ENCODE data around the gene TREML2. TPM values are rescaled to one million over a fixed set of nuclear protein-coding genes. Genes with fewer than 3 reads are reported as not detected.
"Not testable (repeated sequence)": the region's sequence is repeated elsewhere in the genome, so short reads cannot be mapped to it uniquely, and the experiment has no call there.

Gene TREML2
- total RNA-seq, 1 experiment from 2014 or later, result not detected

DNA sequence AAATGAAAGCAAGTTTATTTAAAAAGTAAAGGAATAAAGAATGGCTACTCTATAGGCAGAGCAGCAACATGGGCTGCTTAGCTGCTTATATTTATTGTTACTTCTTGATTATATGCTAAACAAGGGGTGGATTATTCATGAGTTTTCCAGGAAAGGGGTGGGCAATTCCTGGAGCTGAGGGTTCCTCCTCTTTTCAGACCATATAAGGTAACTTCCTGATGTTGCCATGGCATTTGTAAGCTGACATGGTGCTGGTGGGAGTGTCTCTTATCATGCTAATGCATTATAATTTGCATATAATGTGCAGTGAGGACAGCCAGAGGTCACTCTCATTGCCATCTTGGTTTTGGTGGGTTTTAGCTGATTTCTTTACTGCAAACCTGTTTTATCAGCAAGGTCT is 11.9 kb downstream of the TREML2 start:
- H3K9me3 ChIP-seq, H3K27me3 ChIP-seq, H3K4me3 ChIP-seq, DNase-seq, H3K36me3 ChIP-seq: not testable (repeated sequence)

DNA sequence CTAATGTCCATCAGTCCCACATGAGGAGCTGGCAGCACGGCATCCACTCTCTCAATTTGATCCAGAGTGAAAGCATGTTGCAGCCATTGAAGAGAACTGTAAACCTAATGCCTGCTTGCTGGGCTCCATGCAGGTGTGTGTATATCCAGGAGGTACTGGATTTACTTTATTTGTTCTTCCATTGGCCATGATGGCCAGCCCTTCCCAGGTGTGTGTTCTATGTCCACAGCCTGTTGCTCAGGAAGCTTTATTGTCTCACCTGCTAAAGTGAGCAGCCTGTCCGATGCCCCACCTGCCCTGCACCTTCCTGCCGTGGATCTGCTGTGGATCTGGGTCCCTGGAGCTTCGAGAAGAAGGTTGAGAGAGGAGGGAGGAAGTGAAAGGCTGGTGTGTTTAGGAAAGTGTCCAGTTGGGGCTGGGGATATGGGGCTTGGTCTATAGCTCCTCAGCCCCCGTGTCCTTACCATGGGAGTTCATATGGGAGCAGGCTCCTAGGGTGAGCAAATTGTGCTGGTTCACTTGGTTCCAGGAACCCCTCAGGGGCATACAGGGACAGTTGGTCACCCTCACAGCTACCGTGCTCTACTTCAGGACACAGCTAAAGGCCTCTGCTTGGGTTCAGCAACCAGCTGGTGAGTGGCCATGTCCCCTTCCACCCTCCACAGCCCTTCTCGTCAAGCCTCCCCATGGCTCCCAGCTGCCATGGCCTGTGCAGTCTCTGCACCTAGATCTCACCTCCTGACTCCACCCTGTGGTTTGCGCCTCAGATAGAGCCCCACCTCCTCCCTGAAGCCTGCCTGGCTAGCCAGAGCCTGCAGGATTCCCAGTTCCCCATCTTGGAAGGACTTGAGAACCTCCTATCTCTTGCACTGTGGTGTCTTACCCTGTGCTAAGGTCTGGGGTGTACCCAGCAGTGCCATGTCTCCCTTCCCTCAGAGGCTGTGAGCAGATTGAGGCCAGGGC is 12.7 kb downstream of the TREML2 start:
- Histone ChIP-seq H3K9me3 (no peaks in the 10 kb centered on the region), H3K4me3 (no peak overlapping the region), H3K36me3 (no peaks in the 10 kb centered on the region), H3K27me3 (no peaks in the 10 kb centered on the region)
- DNase-seq, result no peak

DNA sequence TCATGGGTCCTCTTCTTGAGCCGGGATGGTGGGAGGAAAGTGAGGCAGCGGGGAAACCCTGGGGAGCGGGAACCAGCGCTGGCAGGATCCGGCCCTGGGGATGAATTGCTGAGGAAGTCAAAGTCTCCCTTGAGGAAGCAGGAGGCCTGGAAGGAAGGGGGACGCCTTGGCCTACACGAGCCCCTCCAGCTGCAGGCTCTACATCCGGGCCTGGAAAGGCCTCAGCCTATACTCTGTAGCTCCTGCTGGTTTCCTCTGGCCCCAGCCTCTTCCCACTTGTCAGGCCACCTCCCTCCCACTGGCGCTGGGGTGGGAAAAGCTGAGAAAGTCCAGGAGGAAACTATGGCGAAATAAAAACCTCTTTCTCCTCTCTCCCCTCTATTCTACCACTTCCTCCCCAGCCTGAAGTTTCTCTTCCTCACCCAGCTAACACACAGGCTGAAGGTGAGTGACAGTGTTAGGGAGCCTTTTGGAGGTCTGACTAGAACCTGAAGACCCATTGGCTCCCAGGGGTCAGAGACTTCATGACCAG is 14.9 kb downstream of the TREML2 start:
- no peak for DNase-seq
- H3K36me3 ChIP-seq, result no peaks in the 10 kb centered on the region
- H3K9me3 ChIP-seq, result no peaks in the 10 kb centered on the region
- H3K27me3 ChIP-seq, result no peaks in the 10 kb centered on the region
- H3K4me3 ChIP-seq, result no peak overlapping the region

DNA sequence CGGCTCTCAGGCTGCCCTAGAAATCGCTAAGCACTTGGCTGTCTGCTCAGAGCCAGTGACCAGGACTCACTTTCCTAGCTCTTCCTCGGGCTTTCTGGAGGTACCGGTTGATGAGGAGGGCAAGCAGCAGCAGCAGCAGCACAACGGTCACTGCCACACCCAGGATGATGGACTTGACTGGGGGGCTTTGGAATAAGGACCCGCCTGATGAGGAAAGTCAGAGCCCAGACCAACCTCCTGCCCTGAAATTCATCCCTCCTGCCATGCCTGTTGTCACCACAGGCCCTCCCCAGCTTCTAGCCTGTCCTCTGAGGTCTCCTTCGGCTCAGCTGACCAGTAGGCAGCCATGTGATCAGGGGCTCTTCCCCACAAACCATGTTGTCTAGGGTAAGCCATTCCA is 16.2 kb downstream of the TREML2 start:
- no peaks in the 10 kb centered on the region for H3K36me3 ChIP-seq
- H3K27me3 ChIP-seq, result no peaks in the 10 kb centered on the region
- no peak overlapping the region for H3K4me3 ChIP-seq
- no peaks in the 10 kb centered on the region for H3K9me3 ChIP-seq
- DNase-seq, result no peak

DNA sequence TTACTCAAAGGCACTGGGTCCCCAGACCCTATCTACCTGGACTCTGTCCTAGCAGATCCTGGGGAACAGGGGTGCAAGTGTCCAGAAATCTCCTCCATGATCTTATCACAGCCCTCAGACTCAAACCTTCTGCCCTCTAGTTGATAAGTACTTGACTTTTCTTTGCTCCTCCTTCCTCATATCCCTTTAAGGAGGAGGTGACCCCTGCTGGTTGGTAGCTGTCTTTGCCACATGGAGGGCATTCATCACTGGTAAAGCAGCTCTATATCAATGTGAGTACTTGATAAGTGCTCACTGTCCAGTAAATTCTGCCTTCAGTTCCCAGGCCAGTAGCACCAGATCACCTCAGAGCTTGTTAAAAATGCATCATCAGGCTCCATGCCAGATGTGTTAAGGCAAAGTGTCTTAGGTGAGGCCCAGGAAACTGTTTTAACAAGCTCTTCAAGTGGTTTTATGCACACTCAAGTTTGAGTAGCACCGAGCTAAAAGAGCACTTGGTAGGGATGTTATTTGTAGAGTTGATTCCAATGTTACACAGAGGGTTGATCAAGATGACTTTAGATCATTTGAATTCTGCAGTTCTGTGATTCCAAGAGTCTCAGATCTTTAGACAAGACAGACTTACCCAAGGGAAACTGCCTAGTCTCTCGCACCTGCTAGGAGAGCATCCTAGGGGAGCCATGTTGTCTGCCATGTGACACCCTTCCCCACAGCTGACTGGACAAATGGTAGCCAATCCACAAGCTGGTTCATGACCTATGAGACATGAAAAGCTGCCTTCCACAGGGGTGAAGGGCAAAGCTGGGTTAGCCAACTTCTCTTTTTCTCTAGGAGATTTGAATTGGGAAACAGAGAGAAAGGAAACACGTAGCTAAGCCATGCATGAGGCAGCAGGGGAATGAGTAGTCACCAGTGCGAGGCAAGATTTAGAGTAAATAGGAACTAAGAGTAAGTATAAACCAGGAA is 18.6 kb downstream of the TREML2 start:
- DNase-seq, result no peak
- H3K36me3 ChIP-seq, result no peaks in the 10 kb centered on the region
- no peaks in the 10 kb centered on the region for H3K27me3 ChIP-seq
- no peak overlapping the region for H3K4me3 ChIP-seq
- H3K9me3 ChIP-seq, result no peaks in the 10 kb centered on the region

DNA sequence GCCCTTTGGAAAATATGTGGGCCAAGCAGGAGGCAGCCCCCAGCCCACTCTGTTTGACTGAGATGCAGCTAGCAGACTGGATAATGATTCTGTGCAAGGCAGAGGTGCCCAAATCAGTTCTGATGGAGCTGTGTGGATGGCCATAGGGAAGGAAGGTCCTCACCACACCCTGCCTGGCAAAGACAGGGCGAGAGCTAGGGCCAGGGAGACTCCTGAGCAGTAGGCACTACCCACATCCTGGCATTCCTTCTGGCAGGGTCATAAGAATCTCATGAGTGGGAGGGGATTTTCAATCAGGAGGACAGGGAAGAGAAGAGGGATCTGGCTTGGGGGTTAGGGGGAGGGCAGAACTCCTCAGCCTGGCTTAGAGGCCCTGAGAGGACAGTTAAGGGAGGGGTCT is 19.4 kb downstream of the TREML2 start:
- no peaks in the 10 kb centered on the region for H3K36me3 ChIP-seq
- no peaks in the 10 kb centered on the region for H3K9me3 ChIP-seq
- no peaks in the 10 kb centered on the region for H3K27me3 ChIP-seq
- H3K4me3 ChIP-seq, result no peak overlapping the region
- no peak for DNase-seq

DNA sequence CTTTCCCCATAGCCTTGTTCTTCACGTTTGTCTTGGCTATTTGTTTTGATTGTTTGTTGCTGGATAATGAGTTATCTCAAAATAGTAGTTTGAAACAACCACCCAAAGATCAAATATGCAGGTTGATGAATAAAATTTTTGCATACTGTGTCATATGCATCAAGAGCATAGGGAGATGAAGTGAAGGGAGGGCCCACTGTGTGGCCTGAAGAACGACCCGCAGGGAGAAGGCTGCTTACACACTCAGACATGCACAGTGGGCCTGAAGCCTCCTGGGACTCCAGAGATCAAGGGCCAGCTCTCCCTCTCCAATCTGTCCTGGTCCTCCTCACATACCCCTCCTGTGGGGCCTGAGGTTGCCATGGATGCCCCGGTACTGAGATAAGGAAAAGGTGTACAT is 21.8 kb downstream of the TREML2 start:
- no peak overlapping the region for H3K4me3 ChIP-seq
- no peaks in the 10 kb centered on the region for H3K9me3 ChIP-seq
- no peak for DNase-seq
- H3K27me3 ChIP-seq, result no peaks in the 10 kb centered on the region
- no peaks in the 10 kb centered on the region for H3K36me3 ChIP-seq

DNA sequence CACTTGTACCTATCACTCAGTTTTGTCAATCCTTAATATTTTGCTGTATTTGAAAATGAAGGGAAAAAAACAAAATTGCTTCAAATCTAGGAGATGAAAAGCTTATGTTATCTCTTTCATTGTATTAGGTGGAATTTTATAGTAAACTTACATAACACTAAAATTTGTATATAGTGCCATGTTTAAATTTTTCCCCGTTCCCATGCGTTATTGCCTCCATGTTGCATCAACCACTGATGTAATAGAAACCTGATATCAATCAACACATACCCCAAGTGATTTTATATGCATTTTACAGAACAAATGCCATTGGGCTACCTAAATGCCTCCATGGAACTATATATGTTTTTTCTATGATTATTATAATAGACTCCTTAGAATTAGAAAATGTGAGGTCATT is 23.3 kb downstream of the TREML2 start:
- DNase-seq, result no peak
- H3K4me3 ChIP-seq, result no peak overlapping the region
- no peaks in the 10 kb centered on the region for H3K27me3 ChIP-seq
- H3K36me3 ChIP-seq, result no peaks in the 10 kb centered on the region
- H3K9me3 ChIP-seq, result no peaks in the 10 kb centered on the region

DNA sequence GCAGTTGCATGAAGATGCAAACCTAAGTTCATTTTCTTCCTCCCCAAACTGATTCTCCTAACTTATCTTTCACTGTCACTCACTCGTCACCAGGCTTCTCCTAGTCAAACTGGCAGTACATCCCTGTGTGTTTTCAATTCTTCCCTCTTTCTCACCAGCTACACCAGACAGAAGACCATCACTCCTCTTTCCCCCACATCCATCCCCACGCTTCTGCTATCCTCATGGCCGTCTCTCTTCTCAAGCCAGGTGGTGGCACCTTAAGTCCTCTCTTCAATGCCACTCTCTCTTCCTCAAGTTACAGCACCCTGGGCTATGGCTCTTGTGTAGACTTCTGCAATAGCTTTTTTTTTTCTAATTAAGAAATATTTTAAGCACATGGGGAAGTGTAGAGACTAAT is 23.7 kb downstream of the TREML2 start:
- no peaks in the 10 kb centered on the region for H3K9me3 ChIP-seq
- no peaks in the 10 kb centered on the region for H3K27me3 ChIP-seq
- no peaks in the 10 kb centered on the region for H3K36me3 ChIP-seq
- no peak overlapping the region for H3K4me3 ChIP-seq
- DNase-seq, result no peak

DNA sequence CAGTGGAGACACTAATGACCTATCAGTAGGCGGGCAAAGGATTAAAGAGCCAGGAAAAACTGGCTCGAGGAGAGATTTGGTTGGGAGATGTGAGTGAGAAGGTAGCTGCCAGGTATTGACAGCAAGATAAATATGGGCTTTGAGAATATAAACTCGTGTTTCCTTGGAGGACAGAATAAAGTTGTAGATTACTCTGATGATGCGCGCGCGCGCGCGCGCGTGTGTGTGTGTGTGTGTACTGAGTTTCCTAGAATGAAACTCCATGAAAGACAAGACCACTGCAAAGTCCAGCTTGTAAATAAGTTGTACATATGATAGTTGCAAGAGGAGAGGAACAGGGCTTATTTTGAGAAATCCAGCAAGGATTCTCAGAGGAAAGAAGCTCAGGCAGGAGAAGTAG is 24.8 kb downstream of the TREML2 start:
- no peak overlapping the region for H3K4me3 ChIP-seq
- H3K36me3 ChIP-seq, result no peaks in the 10 kb centered on the region
- H3K9me3 ChIP-seq, result no peaks in the 10 kb centered on the region
- H3K27me3 ChIP-seq, result no peaks in the 10 kb centered on the region
- no peak for DNase-seq

DNA sequence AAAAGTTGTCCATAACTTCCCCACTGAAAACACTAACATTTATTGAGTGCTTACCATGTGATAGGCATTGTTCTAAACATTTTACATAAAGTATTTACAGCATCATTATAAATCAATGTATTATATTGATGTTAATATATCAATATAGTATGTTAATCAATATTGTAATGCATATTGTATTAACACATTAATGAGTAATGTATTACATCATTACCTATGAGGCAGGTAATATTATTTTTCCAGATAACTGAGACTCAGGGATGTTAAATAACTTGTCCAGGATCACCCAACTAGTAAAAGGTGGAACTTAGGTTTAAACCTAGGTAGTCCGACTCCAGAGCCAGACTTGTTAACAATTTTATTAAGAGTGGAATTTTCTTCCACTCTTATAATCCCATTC is 25.9 kb downstream of the TREML2 start:
- no peaks in the 10 kb centered on the region for H3K36me3 ChIP-seq
- H3K9me3 ChIP-seq, result no peaks in the 10 kb centered on the region
- no peak overlapping the region for H3K4me3 ChIP-seq
- no peak for DNase-seq
- no peaks in the 10 kb centered on the region for H3K27me3 ChIP-seq

DNA sequence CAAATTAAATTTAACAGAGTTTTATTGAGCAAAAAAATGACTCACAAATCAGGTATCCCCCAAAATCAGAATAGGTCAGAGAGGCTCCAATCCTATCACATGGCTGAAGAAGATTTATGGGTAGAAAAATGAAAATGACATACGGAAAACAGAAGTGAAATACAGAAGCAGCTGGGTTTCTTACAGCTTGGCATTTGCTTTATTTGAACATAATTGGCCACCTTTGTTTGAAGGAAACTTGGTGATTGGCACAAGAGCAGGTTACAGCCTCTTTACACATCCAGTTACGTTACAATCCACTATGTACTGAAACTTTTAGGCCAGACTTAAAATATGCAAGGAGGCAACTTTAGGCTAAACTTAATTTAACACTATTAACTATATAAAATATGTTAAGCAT is 26.3 kb downstream of the TREML2 start:
- Histone ChIP-seq H3K4me3 (no peak overlapping the region), H3K9me3 (no peaks in the 10 kb centered on the region), H3K27me3 (no peaks in the 10 kb centered on the region), H3K36me3 (no peaks in the 10 kb centered on the region)
- no peak for DNase-seq

DNA sequence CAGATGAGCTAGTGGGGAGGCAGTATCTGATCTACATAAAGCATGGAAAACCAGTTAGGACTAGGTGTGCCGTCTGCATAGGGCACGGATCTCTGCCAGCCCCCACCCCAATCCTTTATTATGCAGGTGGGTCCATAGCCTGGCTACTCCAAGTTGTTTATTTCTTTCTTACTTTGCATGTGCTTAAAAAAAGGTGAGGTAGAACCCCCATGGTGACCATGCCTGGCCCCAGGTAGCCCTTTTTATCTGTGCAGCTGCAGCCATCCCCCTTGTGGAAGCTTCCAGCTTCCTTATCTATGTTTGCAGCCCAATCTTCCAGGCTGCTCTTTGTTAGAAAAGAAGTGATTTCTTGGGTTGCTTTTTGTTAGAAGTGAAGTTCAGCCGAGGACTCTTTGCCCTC is 29.0 kb downstream of the TREML2 start:
- no peaks in the 10 kb centered on the region for H3K27me3 ChIP-seq
- no peak for DNase-seq
- no peak overlapping the region for H3K4me3 ChIP-seq
- H3K9me3 ChIP-seq, result no peaks in the 10 kb centered on the region
- no peaks in the 10 kb centered on the region for H3K36me3 ChIP-seq

DNA sequence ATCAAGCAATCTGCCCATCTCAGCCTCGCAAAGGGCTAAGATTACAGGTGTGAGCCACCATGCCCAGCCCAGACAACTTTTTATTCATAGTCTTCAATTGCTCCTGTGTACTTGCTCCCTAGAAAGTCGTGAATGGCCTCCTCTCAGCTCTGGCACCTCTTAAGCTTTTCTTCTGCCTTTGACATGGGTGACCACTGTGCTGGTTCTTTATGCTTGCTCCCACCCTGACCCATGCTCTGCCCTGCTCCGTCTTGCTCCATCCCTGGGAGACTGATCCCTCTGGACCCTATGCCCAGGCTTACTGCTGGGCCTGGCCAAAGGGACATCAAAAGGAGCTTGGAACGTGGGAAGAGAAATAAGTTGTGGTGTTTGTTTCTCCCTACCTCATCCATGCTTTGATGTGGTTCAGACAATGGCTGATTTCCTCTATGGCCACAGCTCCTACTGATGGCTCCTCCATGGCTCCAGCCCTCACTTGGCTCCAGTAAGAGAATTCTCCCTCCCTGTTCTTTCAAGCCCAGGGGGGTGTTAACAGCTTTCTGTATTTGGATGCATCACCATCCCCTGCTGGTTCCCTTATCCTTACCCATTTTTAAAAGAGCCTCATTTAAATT is 30.3 kb downstream of the TREML2 start:
- H3K36me3 ChIP-seq, result no peaks in the 10 kb centered on the region
- no peak overlapping the region for H3K4me3 ChIP-seq
- H3K9me3 ChIP-seq, result no peaks in the 10 kb centered on the region
- H3K27me3 ChIP-seq, result no peaks in the 10 kb centered on the region
- no peak for DNase-seq

DNA sequence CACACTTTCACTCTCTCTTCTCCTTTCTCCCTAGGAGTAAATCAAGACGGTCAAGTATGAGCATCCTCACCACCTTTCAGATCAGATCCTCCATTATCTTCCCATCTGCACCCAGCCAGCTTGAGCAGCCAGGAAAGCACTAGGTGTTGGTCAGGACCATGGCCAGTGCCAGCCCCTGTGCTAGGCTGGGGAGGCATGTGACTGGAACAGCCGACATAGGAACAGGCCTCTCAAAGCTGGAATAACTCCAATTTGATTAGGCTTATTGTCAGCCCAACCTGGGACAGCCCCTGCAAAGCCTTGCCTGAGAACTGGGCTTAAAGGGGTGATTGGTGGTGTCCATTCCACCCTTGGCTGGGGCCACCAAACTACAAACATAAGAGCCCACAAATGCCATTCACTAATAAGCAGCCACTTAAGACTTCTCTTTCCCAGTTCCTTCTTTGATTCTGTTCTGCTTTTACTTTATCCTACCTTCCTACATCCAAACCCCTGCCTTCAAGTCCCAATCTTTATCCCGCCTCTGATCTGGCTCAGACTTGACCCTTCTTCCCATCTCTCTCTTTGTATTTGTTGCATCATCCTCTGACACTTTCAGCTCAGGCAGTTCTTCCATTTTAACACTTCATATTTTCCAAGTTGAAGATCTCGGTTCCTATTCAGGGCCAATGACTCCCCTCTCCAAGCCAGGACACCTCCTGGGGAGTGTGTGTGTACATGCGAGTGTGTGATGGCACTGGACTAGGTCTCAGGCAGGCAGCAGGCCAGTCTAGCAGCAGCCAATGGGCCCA is 33.6 kb downstream of the TREML2 start:
- Histone ChIP-seq H3K36me3 (no peaks in the 10 kb centered on the region), H3K9me3 (no peaks in the 10 kb centered on the region), H3K27me3 (no peaks in the 10 kb centered on the region), H3K4me3 (no peak overlapping the region)
- DNase-seq, result no peak

DNA sequence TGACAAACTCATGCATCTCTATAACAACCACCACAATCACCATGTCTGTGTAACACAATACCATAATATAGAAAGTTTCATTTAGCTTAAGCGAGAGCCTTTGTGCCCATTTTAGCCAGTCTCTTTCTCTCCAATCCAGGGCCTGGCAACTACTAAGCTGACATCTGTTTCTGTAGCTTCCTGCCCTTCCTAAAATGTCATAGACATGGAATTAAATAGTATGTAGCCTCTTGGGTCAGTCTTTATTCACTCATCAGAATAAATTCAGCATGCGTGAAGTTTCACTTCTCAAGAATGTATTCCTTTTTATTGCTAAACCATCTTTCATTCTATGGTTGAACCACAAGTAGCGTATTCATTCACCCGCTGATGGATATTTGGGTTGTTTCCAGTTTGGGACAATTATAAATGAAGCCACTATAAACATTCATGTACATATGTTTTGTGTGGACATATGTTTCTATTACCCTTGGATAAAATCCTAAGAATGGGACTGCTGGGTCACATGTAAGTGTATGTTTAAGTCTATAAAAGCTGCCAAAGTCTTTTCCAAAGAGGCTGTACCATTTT is 36.3 kb downstream of the TREML2 start:
- no peak for DNase-seq
- Histone ChIP-seq H3K36me3 (no peaks in the 10 kb centered on the region), H3K27me3 (no peaks in the 10 kb centered on the region), H3K4me3 (no peak overlapping the region), H3K9me3 (no peaks in the 10 kb centered on the region)

Measured in MG63 (cell line).